Measurements from ENCODE around the gene THAP6. TPM values are rescaled to one million over a fixed set of nuclear protein-coding genes. Genes with fewer than 3 reads are reported as not detected.
A peak's percentile ranks its signal among the peaks of the same experiment; 100 is the strongest.

THAP6 gene, protein sequence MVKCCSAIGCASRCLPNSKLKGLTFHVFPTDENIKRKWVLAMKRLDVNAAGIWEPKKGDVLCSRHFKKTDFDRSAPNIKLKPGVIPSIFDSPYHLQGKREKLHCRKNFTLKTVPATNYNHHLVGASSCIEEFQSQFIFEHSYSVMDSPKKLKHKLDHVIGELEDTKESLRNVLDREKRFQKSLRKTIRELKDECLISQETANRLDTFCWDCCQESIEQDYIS
- total RNA-seq (10 to 100 TPM; 21.2 to 28.0 TPM), polyA plus RNA-seq (10 to 100 TPM in 1 of 2 donors, 1 to 10 TPM in 1; 9.2 to 10.5 TPM)
- long read RNA-seq, donor 1, transcript THAP6-201 (5 exons, 3,549 nt), result major isoform, 12 of 31 reads
- long read RNA-seq, donor 1, partial matches to known transcripts, result 1 of 31 reads
- long read RNA-seq, donor 1, other reads (novel, unspliced or antisense), result 14 of 31 reads
- long read RNA-seq, donor 2, partial matches to known transcripts, result 0 of 9 reads
- long read RNA-seq, donor 2, other reads (novel, unspliced or antisense), result 6 of 9 reads

DNA sequence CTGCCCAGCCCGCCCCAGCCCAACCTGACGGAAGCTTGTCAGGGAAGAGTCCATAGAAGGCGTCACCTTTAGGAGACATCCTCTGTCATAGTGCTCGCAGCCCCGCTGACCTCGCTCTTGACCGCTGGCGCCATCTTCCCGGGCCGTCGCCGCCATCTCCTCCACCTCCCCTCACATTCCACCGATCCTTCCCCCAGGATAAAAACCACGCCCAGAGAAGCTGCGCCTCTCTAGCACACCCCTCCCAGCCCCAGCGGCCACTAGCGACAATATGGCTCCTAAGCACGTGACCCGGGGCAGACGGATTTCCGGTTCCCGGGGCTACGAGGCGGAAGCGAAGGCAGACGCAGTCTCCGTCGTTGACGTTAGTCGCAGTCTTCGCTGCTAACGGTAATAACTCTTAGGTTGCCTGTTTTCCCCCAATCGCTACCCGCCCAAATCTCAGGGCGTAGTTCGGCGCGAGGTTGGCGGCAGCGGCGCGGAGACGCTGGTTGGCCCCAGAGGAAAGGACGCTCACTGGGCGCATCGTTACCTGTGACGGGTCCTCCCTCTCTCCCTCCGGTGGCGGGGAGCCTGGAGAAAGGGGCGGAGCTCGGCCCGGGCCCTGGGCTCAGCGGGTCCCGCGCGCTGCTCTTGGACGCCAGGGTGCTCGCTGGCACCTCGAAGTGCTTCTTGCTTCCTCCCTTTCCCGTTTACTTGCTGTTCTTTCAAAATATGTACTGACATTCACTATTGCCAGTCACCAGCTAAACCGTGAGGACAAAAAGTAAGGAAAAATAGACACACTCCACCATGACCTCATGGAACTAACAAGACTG lies at the start of gene THAP6, which contains the start of gene RCHY1:
Gene THAP6 (plus strand): TSS at position 343 of the 818 bp plus-strand sequence. CDS start 980 bp downstream, outside the sequence.
Gene RCHY1 (minus strand): TSS at position 273 of the 818 bp plus-strand sequence. CDS start 117 bp downstream, at position 156.
- intact Hi-C loops (cut with DNase I), result no loop called here
- peak; percentile 98 to 99 for DNase-seq
- WGBS, 2 donors, result 0% methylated on average over 60 to 61 of the region's 61 CpGs
- H3K36me3 ChIP-seq (ENCODE audit: control insufficient read depth in 1 of 2, insufficient read depth in 2 of 2, low read length in 1 of 2), result no peaks in the 10 kb centered on the region
- peaks cover 7 to 11% of the 10 kb centered on the region in 2 donors for H3K4me1 ChIP-seq (ENCODE audit: control insufficient read depth in 1 of 2, insufficient read depth in 2 of 2, low read length in 2 of 2)
- peak within 1 kb of the TSS; percentile 40 to 89 for H3K27ac ChIP-seq (ENCODE audit: low read depth in 1 of 2, low read length in 2 of 2)
- peak within 1 kb of the TSS; percentile 99 to 100 for H3K4me3 ChIP-seq (ENCODE audit: low read length in 2 of 2)
- ATAC-seq (ENCODE audit: low FRiP score), result peak; percentile 99
- H3K9me3 ChIP-seq (ENCODE audit: control insufficient read depth, low read length), result no peaks in the 10 kb centered on the region
- H3K27me3 ChIP-seq (ENCODE audit: control insufficient read depth in 1 of 2, insufficient read depth in 2 of 2, low read length in 1 of 2), result no peaks in the 10 kb centered on the region

DNA sequence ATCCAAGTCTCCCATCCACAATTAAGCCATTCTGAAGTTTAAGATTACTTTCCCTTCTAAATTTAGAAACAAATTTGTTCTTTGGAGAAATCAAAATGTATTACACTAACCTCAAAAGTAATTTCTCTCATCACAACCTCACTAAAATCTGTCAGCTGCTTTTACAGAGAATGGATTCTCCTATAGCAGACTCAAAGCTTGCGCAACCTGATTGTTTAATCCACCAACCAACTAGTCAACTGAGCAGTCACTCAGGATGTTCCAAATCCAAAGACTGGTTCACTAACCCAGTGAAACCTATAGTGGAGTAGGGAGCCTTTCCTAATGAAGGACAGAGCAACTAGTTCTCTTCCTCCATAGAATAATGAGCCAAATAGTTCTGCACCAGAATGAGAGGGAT lies 44.4 kb upstream of the THAP6 start:
- H3K9me3 ChIP-seq (ENCODE audit: control insufficient read depth, low read length), result no peaks in the 10 kb centered on the region
- H3K4me3 ChIP-seq (ENCODE audit: low read length in 2 of 2), result no peak overlapping the region
- peaks cover 0 to 3% of the 10 kb centered on the region in 2 donors for H3K4me1 ChIP-seq (ENCODE audit: control insufficient read depth in 1 of 2, insufficient read depth in 2 of 2, low read length in 2 of 2)
- H3K27me3 ChIP-seq (ENCODE audit: control insufficient read depth in 1 of 2, insufficient read depth in 2 of 2, low read length in 1 of 2), result no peaks in the 10 kb centered on the region
- 97 to 100% methylated on average over 1 of the region's 1 CpG for WGBS, 2 donors
- no peaks in the 10 kb centered on the region for H3K36me3 ChIP-seq (ENCODE audit: control insufficient read depth in 1 of 2, insufficient read depth in 2 of 2, low read length in 1 of 2)
- no peak for ATAC-seq (ENCODE audit: low FRiP score)
- intact Hi-C loops (cut with DNase I), result no loop called here
- H3K27ac ChIP-seq (ENCODE audit: low read depth in 1 of 2, low read length in 2 of 2), result no peak overlapping the region
- no peak for DNase-seq

DNA sequence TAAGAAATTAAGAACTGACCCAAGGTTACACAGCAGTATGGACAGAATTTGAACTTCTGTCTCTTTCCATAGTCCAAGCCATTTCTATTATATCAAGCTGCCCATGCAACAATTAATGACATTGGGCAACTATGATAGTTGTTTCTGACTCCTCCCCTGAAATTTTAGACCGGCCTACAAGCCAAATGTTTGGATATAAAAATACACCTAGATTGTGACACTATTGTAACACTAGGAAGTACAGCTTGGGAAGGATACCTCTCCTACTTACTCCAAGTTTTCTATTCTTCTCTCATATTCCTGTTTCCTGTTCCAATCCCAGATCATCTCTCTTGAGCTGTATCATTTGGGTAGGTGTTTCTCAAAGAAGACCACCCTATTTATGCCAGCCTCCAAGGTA lies 43.5 kb upstream of the THAP6 start:
- Histone ChIP-seq H3K27me3 (ENCODE audit: control insufficient read depth in 1 of 2, insufficient read depth in 2 of 2, low read length in 1 of 2) (no peaks in the 10 kb centered on the region), H3K4me3 (ENCODE audit: low read length in 2 of 2) (no peak overlapping the region), H3K27ac (ENCODE audit: low read depth in 1 of 2, low read length in 2 of 2) (no peak overlapping the region), H3K4me1 (ENCODE audit: control insufficient read depth in 1 of 2, insufficient read depth in 2 of 2, low read length in 2 of 2) (peaks cover 0 to 3% of the 10 kb centered on the region in 2 donors), H3K36me3 (ENCODE audit: control insufficient read depth in 1 of 2, insufficient read depth in 2 of 2, low read length in 1 of 2) (no peaks in the 10 kb centered on the region), H3K9me3 (ENCODE audit: control insufficient read depth, low read length) (no peaks in the 10 kb centered on the region)
- DNase-seq (no peak), ATAC-seq (ENCODE audit: low FRiP score) (no peak)
- 94% methylated on average over 1 of the region's 1 CpG for WGBS, 2 donors
- intact Hi-C loops (cut with DNase I), result no loop called here

DNA sequence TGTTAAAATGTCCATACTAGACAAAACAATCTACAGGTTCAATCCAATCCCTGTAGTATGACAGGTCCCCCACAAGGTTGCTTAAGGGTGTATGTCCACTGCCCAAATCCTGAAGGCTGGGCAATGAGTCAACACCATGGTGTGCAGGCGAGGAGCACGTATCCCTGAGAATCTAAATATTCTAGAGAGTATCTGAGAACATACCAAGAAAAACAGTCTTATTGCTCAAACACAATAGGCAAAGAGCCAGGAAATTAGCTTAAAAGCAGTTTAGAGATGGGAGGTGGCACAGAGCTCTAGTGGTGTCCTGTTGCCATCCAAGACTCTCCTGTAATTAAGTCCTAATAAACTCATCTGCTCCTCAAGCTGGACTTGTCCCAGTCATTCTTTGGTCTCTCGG lies 37.1 kb upstream of the THAP6 start:
- H3K27ac ChIP-seq (ENCODE audit: low read depth in 1 of 2, low read length in 2 of 2), result no peak overlapping the region
- H3K27me3 ChIP-seq (ENCODE audit: control insufficient read depth in 1 of 2, insufficient read depth in 2 of 2, low read length in 1 of 2), result no peaks in the 10 kb centered on the region
- no peaks in the 10 kb centered on the region for H3K9me3 ChIP-seq (ENCODE audit: control insufficient read depth, low read length)
- ATAC-seq (ENCODE audit: low FRiP score) (no peak), DNase-seq (no peak)
- H3K36me3 ChIP-seq (ENCODE audit: control insufficient read depth in 1 of 2, insufficient read depth in 2 of 2, low read length in 1 of 2), result peaks cover 0 to 2% of the 10 kb centered on the region in 2 donors
- 54 to 64% methylated on average over 3 of the region's 3 CpGs for WGBS, 2 donors
- intact Hi-C loops (cut with DNase I), result no loop called here
- no peak overlapping the region for H3K4me3 ChIP-seq (ENCODE audit: low read length in 2 of 2)
- H3K4me1 ChIP-seq (ENCODE audit: control insufficient read depth in 1 of 2, insufficient read depth in 2 of 2, low read length in 2 of 2), result no peaks in the 10 kb centered on the region

DNA sequence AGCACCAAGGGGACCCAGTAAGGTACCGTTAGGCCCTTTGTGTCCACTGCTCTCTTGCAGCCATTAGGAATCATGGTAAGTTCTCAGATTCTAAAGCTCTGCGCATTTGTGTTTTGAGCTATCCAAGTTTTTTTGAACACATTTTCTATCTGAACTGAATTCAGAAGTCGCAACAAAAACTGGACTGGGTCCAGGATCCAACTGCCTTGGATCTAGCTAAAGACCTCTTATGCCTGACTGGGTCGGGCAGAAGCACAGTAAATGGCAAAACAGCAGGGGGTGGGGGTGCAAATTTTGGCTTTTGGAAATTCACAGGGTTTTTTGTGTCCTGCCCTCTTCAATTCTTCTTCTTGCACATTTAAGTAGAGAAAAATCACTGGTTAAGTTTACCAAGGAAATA lies 30.1 kb upstream of the THAP6 start:
- intact Hi-C loops (cut with DNase I), result no loop called here
- Histone ChIP-seq H3K27me3 (ENCODE audit: control insufficient read depth in 1 of 2, insufficient read depth in 2 of 2, low read length in 1 of 2) (no peaks in the 10 kb centered on the region), H3K9me3 (ENCODE audit: control insufficient read depth, low read length) (no peaks in the 10 kb centered on the region), H3K4me1 (ENCODE audit: control insufficient read depth in 1 of 2, insufficient read depth in 2 of 2, low read length in 2 of 2) (no peaks in the 10 kb centered on the region), H3K4me3 (ENCODE audit: low read length in 2 of 2) (no peak overlapping the region), H3K36me3 (ENCODE audit: control insufficient read depth in 1 of 2, insufficient read depth in 2 of 2, low read length in 1 of 2) (peaks cover 0 to 4% of the 10 kb centered on the region in 2 donors), H3K27ac (ENCODE audit: low read depth in 1 of 2, low read length in 2 of 2) (no peak overlapping the region)
- DNase-seq (no peak), ATAC-seq (ENCODE audit: low FRiP score) (no peak)
- 69 to 72% methylated on average over 4 of the region's 4 CpGs for WGBS, 2 donors

DNA sequence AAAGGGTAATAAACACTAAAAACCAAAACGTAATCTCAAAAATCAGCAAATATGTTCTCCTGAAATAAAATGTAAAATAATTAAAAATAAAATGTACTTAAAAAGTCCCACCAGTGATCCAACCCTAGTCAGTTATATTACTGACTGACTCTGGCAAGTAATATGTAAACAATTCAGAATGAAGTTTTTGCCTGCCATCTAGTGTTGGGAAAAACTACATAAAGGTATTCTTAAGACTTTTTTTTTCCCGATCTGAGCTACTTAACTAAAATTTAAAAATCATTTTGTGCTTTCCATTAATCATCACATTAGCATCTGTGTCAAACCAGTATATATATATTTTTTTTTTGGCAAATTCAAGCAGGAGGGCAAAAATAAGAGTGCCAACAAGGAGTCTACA lies 24.1 kb upstream of the THAP6 start:
- intact Hi-C loops (cut with DNase I), result loop anchor here (5.0 kb wide), 2 partner anchors 558 to 613 kb away; partner anchors contain the start of gene PARM1 (in 2 of the 2)
- no peak for ATAC-seq (ENCODE audit: low FRiP score)
- Histone ChIP-seq H3K27ac (ENCODE audit: low read depth in 1 of 2, low read length in 2 of 2) (no peak overlapping the region), H3K9me3 (ENCODE audit: control insufficient read depth, low read length) (no peaks in the 10 kb centered on the region), H3K4me3 (ENCODE audit: low read length in 2 of 2) (no peak overlapping the region), H3K4me1 (ENCODE audit: control insufficient read depth in 1 of 2, insufficient read depth in 2 of 2, low read length in 2 of 2) (no peaks in the 10 kb centered on the region), H3K36me3 (ENCODE audit: control insufficient read depth in 1 of 2, insufficient read depth in 2 of 2, low read length in 1 of 2) (peaks cover 0 to 3% of the 10 kb centered on the region in 2 donors), H3K27me3 (ENCODE audit: control insufficient read depth in 1 of 2, insufficient read depth in 2 of 2, low read length in 1 of 2) (no peaks in the 10 kb centered on the region)
- 37 to 39% methylated on average over 2 of the region's 2 CpGs for WGBS, 2 donors
- no peak for DNase-seq

DNA sequence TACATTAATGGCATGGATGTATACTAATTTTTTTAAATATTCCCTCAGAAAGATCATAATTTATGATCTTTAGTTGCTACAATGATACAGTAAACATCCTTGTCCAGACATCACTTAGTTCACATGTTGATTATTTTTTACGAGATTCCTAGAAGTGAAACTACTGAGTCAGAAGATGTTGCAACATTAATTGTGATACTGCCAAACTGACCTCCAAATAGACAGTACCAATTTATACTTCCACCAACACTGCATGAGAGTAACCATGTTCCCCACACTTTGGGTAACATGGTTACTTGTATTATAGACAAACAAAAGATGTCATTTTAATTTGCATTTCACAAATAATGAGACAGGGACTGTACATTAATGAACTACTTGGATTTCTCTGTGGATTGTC lies 19.7 kb upstream of the THAP6 start:
- Histone ChIP-seq H3K27ac (ENCODE audit: low read depth in 1 of 2, low read length in 2 of 2) (no peak overlapping the region), H3K27me3 (ENCODE audit: control insufficient read depth in 1 of 2, insufficient read depth in 2 of 2, low read length in 1 of 2) (no peaks in the 10 kb centered on the region), H3K9me3 (ENCODE audit: control insufficient read depth, low read length) (no peaks in the 10 kb centered on the region), H3K4me1 (ENCODE audit: control insufficient read depth in 1 of 2, insufficient read depth in 2 of 2, low read length in 2 of 2) (no peaks in the 10 kb centered on the region), H3K4me3 (ENCODE audit: low read length in 2 of 2) (no peak overlapping the region), H3K36me3 (ENCODE audit: control insufficient read depth in 1 of 2, insufficient read depth in 2 of 2, low read length in 1 of 2) (peaks cover 0 to 2% of the 10 kb centered on the region in 2 donors)
- peak; percentile 76 for ATAC-seq (ENCODE audit: low FRiP score)
- WGBS, 2 donors, result 18 to 27% methylated on average over 1 of the region's 1 CpG
- intact Hi-C loops (cut with DNase I), result loop anchor here (5.0 kb wide), 2 partner anchors 562 to 617 kb away; partner anchors contain the start of gene PARM1 (in 2 of the 2)
- DNase-seq, result no peak

DNA sequence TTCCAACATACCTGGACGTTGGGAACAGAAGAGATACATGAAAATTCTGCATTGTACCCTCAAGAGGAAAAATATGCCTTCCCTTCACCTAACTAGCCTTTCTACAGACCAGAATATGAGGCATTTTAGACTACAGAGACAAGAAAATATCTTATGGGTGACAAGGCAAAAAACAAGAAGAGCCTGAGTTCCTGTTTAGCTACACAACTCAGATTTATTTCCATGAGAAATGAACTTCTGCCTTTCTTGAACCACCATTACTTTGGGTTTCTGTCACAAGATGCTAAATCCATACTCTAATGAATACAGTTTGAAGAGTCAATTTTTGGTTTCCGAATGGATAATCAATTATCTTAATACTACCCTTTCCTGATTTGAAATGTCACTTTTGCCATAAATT lies 18.8 kb upstream of the THAP6 start:
- Histone ChIP-seq H3K36me3 (ENCODE audit: control insufficient read depth in 1 of 2, insufficient read depth in 2 of 2, low read length in 1 of 2) (peaks cover 0 to 2% of the 10 kb centered on the region in 2 donors), H3K9me3 (ENCODE audit: control insufficient read depth, low read length) (no peaks in the 10 kb centered on the region)
- intact Hi-C loops (cut with DNase I), result no loop called here

More for the DNA sequence above, 18.8 kb upstream of the THAP6 start:
- H3K4me3 ChIP-seq (ENCODE audit: low read length in 2 of 2), result no peak overlapping the region
- no peaks in the 10 kb centered on the region for H3K27me3 ChIP-seq (ENCODE audit: control insufficient read depth in 1 of 2, insufficient read depth in 2 of 2, low read length in 1 of 2)
- DNase-seq (no peak), ATAC-seq (ENCODE audit: low FRiP score) (no peak)
- 77 to 86% methylated on average over 2 of the region's 2 CpGs for WGBS, 2 donors
- no peak overlapping the region for H3K27ac ChIP-seq (ENCODE audit: low read depth in 1 of 2, low read length in 2 of 2)
- no peaks in the 10 kb centered on the region for H3K4me1 ChIP-seq (ENCODE audit: control insufficient read depth in 1 of 2, insufficient read depth in 2 of 2, low read length in 2 of 2)
